ENCODE measurements around the gene CATSPERZ. TPM values are rescaled to one million over a fixed set of nuclear protein-coding genes. Genes with fewer than 3 reads are reported as not detected.

The CATSPERZ gene
- total and polyA plus RNA-seq, 2 experiments from 2014 or later, result 0.46 TPM; not detected in 1

DNA sequence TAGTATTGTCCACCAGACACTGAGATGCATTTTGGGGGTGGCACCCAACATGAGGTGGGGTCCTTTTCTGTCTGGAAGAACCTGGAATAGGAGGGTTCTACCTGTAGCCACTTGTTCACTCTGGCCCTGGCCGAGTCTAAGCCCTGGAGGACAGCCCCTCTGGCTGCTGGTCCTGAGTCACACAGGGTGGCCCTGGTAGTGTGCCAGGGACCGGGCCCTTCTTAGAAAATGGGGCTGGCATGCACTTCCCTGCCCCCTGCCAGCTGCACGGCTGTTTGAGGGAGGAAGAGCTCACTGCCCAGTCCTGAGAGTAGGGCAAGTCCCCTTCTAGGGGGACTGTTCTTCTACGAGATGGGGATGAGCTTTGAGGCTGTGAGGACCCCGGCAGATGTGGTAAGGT lies 46.7 kb upstream of the CATSPERZ start:
- Histone ChIP-seq H2AFZ (no peak overlapping the region), H3K27me3 (no peaks in the 10 kb centered on the region), H3K9me2 (replicated peaks; ENCODE audit: insufficient read depth) (no peaks in the 10 kb centered on the region), H3K4me2 (peak overlapping the region; percentile 99), H3K9me3 (ENCODE audit: low read depth) (no peaks in the 10 kb centered on the region), H3K36me3 (replicated peaks; ENCODE audit: insufficient read depth, low read depth) (no peaks in the 10 kb centered on the region), H3K27ac (no peak overlapping the region), H4K20me1 (ENCODE audit: insufficient read depth, poor library complexity, severe bottlenecking) (peaks cover 5% of the 10 kb centered on the region), H3K4me1 (ENCODE audit: insufficient read depth) (peaks cover 14% of the 10 kb centered on the region), H3K79me2 (peaks cover 16% of the 10 kb centered on the region), H3K4me3 (no peak overlapping the region)
- DNase-seq (ENCODE audit: low spot score), result no peak
- TF ChIP-seq EZH2 (IDR thresholded peaks at IDR 0.05; ENCODE audit: borderline replicate concordance) (no peak), EZH2phosphoT487 (IDR thresholded peaks at IDR 0.05; ENCODE audit: low read depth, severe bottlenecking, unreplicated experiment) (no peak)
- TF ChIP-seq, protein P1, sequence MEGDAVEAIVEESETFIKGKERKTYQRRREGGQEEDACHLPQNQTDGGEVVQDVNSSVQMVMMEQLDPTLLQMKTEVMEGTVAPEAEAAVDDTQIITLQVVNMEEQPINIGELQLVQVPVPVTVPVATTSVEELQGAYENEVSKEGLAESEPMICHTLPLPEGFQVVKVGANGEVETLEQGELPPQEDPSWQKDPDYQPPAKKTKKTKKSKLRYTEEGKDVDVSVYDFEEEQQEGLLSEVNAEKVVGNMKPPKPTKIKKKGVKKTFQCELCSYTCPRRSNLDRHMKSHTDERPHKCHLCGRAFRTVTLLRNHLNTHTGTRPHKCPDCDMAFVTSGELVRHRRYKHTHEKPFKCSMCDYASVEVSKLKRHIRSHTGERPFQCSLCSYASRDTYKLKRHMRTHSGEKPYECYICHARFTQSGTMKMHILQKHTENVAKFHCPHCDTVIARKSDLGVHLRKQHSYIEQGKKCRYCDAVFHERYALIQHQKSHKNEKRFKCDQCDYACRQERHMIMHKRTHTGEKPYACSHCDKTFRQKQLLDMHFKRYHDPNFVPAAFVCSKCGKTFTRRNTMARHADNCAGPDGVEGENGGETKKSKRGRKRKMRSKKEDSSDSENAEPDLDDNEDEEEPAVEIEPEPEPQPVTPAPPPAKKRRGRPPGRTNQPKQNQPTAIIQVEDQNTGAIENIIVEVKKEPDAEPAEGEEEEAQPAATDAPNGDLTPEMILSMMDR (IDR thresholded peaks at IDR 0.05; ENCODE audit: poor library complexity), result no peak
- 85% methylated on average over 5 of the region's 5 CpGs for WGBS (ENCODE audit: low lambda C conversion rate, missing lambda C conversion rate)

DNA sequence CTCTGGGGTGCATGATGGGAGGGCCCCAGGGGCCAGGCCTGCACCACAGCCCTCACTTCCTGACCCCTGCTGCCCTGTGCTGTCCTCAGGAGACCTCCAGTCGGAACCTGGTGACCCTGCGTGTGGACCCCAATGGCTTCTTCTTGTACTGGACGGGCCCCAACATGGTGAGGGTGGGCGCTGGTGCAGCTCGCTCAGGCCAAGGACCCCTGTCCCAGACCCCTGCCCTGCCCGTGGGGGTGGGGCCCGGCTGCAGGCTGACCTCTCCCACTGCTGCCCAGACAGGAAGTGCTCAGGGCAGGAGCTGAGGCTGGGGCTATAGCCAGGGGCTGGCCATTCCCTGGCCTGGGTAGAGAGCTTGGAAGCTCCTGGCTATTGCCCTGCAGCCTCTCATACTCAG lies 45.8 kb upstream of the CATSPERZ start:
- H3K79me2 ChIP-seq, result peaks cover 16% of the 10 kb centered on the region

DNA sequence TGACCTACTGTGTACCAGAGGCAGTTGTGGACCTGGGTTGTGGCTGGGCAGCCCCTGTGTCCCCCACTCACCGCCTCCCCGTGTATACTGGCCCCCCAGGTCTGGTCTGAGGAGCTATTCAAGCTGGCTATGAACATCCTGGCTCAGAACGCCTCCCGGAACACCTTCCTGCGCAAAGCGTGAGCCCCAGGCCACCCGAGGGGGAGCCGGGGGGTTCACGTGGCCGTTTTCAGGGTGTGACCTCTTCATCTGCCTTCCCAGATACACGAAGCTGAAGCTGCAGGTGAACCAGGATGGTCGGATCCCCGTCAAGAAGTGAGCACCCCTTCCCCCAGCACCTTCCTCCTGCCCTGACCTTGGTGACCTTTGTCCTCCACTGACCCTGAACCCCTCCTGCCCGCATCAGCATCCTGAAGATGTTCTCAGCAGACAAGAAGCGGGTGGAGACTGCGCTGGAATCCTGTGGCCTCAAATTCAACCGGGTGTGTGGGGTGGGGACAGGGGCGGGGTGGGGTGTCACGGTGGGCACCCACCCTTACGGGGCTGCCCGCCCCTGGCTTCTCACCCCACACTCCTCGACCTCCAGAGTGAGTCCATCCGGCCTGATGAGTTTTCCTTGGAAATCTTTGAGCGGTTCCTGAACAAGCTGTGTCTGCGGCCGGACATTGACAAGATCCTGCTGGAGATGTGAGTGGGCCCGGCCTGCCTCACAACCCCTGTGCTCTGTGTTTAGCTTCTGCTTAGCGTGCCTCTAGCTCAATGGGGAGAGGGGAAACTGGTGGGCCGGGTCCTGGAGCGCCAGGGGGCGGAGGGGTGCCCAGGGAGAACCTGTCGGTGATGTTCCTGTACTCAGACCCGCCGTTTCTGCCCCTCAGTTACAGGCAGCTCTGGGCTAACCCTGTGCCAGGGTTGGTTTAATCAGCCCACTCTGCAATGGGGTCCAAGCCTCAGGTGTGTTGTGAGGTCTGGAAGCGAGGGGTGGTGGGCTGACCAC lies 44.7 kb upstream of the CATSPERZ start:
- H2AFZ ChIP-seq, result no peak overlapping the region
- no peak for TF ChIP-seq EZH2phosphoT487 (IDR thresholded peaks at IDR 0.05; ENCODE audit: low read depth, severe bottlenecking, unreplicated experiment)
- H3K36me3 ChIP-seq (replicated peaks; ENCODE audit: insufficient read depth, low read depth), result no peaks in the 10 kb centered on the region
- H3K4me3 ChIP-seq, result no peak overlapping the region
- H3K27ac ChIP-seq, result no peak overlapping the region
- H4K20me1 ChIP-seq (ENCODE audit: insufficient read depth, poor library complexity, severe bottlenecking), result peaks cover 5% of the 10 kb centered on the region
- H3K79me2 ChIP-seq, result peaks cover 16% of the 10 kb centered on the region
- no peak overlapping the region for H3K4me2 ChIP-seq
- no peaks in the 10 kb centered on the region for H3K9me3 ChIP-seq (ENCODE audit: low read depth)
- H3K4me1 ChIP-seq (ENCODE audit: insufficient read depth), result peaks cover 10% of the 10 kb centered on the region
- DNase-seq (ENCODE audit: low spot score), result no peak
- WGBS (ENCODE audit: low lambda C conversion rate, missing lambda C conversion rate), result 95% methylated on average over 29 of the region's 35 CpGs
- H3K9me2 ChIP-seq (replicated peaks; ENCODE audit: insufficient read depth), result no peaks in the 10 kb centered on the region
- no peaks in the 10 kb centered on the region for H3K27me3 ChIP-seq

More for the DNA sequence above, 45.8 kb upstream of the CATSPERZ start:
- Histone ChIP-seq H3K4me2 (no peak overlapping the region), H3K9me3 (ENCODE audit: low read depth) (no peaks in the 10 kb centered on the region), H4K20me1 (ENCODE audit: insufficient read depth, poor library complexity, severe bottlenecking) (peaks cover 5% of the 10 kb centered on the region), H2AFZ (no peak overlapping the region), H3K27me3 (no peaks in the 10 kb centered on the region), H3K9me2 (replicated peaks; ENCODE audit: insufficient read depth) (no peaks in the 10 kb centered on the region), H3K36me3 (replicated peaks; ENCODE audit: insufficient read depth, low read depth) (no peaks in the 10 kb centered on the region), H3K4me1 (ENCODE audit: insufficient read depth) (peaks cover 14% of the 10 kb centered on the region), H3K27ac (no peak overlapping the region), H3K4me3 (no peak overlapping the region)
- no peak for DNase-seq (ENCODE audit: low spot score)
- WGBS (ENCODE audit: low lambda C conversion rate, missing lambda C conversion rate), result 95% methylated on average over 6 of the region's 7 CpGs
- TF ChIP-seq EZH2phosphoT487 (IDR thresholded peaks at IDR 0.05; ENCODE audit: low read depth, severe bottlenecking, unreplicated experiment), result no peak
- TF ChIP-seq EZH2 (IDR thresholded peaks at IDR 0.05; ENCODE audit: borderline replicate concordance), result no peak
- TF ChIP-seq, protein P1 (IDR thresholded peaks at IDR 0.05; ENCODE audit: poor library complexity), result no peak

GRCh38 chr11:64256300-64256699 lies 43.9 kb upstream of the CATSPERZ start:
- DNase-seq (ENCODE audit: low spot score), result no peak
- no peak overlapping the region for H3K4me3 ChIP-seq
- H3K36me3 ChIP-seq (replicated peaks; ENCODE audit: insufficient read depth, low read depth), result no peaks in the 10 kb centered on the region
- WGBS (ENCODE audit: low lambda C conversion rate, missing lambda C conversion rate), result 96% methylated on average over 15 of the region's 15 CpGs
- no peak overlapping the region for H3K4me2 ChIP-seq
- peaks cover 5% of the 10 kb centered on the region for H3K4me1 ChIP-seq (ENCODE audit: insufficient read depth)
- no peaks in the 10 kb centered on the region for H3K27me3 ChIP-seq
- H4K20me1 ChIP-seq (ENCODE audit: insufficient read depth, poor library complexity, severe bottlenecking), result peaks cover 5% of the 10 kb centered on the region
- no peak overlapping the region for H3K27ac ChIP-seq
- no peak for TF ChIP-seq EZH2 (IDR thresholded peaks at IDR 0.05; ENCODE audit: borderline replicate concordance)
- H3K79me2 ChIP-seq, result peaks cover 16% of the 10 kb centered on the region
- no peak overlapping the region for H2AFZ ChIP-seq
- no peaks in the 10 kb centered on the region for H3K9me2 ChIP-seq (replicated peaks; ENCODE audit: insufficient read depth)
- H3K9me3 ChIP-seq (ENCODE audit: low read depth), result no peaks in the 10 kb centered on the region

Measured in hepatocyte (in vitro differentiated cells).